NCI-H82 treated with DMSO at 0.1 percent for 48 hours (cell line): ENCODE results near the gene SLC6A8.
"Not testable (repeated sequence)": the region's sequence is repeated elsewhere in the genome, so short reads cannot be mapped to it uniquely, and the experiment has no call there.

Source experiments
- DNase-seq: peaks from one replicate; lab custom pipeline; 2025; ENCODE audit not compliant: unreplicated experiment; lab: John Stamatoyannopoulos, UW

The SLC6A8 gene

GRCh38 chrX:153705403-153706060, 17.8 kb downstream of the SLC6A8 start:
- DNase-seq = not testable (repeated sequence)

DNA sequence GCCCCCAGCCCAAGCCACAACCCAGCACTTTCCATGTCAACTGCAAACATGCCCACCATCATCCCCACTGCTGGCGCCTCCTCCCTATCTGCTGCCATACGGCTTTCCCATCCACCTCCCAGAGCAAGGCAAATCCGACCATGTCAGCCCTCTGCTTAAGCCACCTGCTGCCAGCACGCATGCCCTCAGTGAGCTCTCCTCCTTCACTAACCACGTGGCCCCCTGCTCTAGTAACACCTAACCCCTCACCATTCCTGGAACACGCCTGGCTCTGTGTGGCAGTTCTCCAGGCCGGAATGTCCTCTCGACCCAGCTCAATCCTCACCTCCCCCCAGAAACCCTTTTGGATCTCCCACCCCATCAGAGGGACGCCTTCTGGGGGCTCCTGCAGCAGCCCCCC, 19.1 kb downstream of the SLC6A8 start:
- no peak for DNase-seq

DNA sequence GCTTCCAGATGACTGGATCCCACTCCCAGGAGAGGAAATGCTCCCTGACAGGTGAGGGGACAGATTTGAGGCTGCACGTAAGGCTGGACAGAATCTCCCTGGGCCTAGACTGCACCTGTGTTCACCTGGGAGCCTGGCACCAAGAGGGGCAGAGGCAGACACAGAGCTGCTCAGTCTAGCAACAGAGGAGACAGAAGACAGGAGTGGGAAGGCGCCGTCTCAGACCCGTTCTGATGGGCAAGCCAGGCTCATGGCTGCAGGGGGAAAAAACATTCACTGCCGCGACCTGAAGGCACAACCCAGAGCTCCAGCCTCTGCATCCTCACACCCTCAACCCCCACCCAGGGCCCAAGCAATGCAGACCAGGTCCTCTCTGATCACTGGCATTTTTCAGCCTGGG, 19.7 kb downstream of the SLC6A8 start:
- DNase-seq = no peak

GRCh38 chrX:153708415-153708814, 20.7 kb downstream of the SLC6A8 start:
- DNase-seq = peak; percentile 24

- no peak for DNase-seq
These were observed 22.3 kb downstream of the SLC6A8 start for GRCh38 chrX:153709726-153710674.

DNA sequence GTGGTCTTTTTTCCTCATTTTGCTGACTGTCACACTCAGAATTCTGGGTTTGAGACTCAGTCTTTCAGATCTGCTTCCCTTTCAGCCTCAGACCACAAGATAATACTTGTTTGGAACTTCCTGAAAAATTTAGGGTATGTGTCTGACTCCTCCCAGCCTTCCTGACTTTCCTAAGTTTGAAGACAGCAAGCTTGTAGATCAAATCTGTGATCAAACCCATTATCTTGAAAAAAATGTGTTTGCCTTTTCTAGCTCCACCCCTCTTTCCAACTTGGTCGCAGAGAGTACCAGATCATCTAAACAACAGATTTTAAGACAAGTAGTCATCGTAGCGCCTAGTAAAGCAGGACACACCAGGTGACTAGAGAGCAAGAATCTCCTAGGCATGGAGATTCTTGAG, 26.5 kb downstream of the SLC6A8 start:
- DNase-seq = no peak

DNA sequence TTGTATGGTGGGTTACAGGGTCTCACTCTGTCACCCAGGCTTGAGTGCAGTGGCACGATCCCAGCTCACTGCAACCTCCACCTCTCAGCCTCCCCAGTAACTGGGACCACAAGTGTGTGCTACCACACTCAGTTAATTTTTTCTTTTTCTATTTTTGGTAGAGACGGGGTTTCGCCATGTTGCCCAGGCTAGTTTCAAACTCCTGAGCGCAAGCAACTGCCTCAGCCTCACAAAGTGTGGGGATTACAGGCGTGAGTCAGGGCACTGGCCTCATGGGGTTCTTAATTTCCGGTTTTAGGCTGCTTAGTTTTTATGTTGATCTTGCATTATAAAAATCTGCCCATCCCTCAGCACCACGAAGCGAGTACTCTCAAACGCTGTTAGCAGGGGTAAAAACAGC, 29.7 kb downstream of the SLC6A8 start:
- DNase-seq = no peak

DNA sequence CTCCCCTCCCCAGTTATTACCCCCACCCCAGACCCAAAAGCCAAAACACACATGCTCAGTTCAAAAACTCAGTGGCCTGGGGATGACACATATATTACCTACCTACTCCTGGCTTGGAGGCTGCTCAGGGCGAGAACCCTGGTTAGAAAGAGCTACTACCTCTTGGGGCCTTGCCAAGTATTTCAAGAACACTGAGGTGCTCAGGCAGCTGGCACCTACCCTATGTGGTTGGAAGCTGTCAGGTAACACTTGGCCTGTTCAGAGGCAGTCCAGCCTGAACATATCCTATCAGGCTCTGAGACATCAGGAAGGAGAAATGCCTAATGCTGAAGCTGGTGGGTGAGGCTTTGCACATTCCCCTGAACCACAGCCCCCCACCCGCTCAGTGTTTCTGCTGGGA, 31.5 kb downstream of the SLC6A8 start:
- DNase-seq = no peak

GRCh38 chrX:153719701-153720100, 32.0 kb downstream of the SLC6A8 start:
- no peak for DNase-seq

GRCh38 chrX:153722704-153723350, 35.1 kb downstream of the SLC6A8 start:
- DNase-seq = no peak

DNA sequence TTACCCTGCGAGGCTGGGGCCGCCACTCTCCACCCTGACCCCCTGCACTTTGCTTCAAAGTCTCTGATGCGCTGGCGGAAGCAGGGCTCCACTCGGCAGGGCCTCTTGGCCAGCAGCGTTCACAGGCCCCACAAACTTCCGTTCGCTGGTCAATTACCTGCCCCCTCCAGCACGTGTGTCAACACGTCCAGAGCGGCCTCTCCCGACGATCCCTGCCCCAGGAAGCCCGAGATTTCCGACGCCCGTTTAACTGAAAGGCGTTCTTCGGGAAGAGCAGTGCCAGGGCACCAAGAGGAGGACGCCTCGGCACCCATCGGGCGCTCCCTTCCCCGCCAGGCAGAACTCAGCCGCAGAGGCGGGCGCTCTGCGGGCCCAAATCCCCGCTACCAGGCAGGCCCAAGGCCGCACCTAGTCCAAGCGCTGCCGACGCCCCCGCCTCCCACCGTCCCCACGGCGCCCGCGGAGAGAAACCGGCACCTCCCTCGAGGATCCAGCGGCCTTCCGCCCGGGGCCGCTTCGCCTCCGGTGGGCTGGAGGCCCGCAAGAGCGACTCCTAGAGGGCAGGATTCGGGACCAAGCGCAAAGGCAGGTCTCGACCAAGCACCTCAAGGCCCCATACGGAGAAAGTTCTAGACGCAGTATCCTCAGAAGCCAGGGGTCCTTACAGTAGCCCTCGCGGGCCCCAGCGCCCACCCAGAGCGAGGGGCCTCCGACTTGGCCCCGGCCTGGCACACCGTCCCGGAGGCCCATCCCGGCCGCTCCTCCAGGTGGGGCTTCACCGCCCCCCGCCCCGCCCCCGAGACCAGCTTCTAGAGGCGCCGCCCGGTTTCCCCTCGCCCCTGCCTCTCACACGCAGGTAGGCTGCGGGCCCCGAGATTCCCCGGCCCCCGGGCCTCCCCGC, 35.9 kb downstream of the SLC6A8 start:
- no peak for DNase-seq

- peak; percentile 73 for DNase-seq
These were observed 36.7 kb downstream of the SLC6A8 start, which contains the start of the genes ABCD1 and BCAP31 for GRCh38 chrX:153724252-153725038. ABCD1 (plus strand) TSS chrX:153724856; CDS start chrX:153725267, 411 bp downstream. BCAP31 (minus strand) TSS chrX:153724387; CDS start chrX:153723244, 1,143 bp downstream.

DNA sequence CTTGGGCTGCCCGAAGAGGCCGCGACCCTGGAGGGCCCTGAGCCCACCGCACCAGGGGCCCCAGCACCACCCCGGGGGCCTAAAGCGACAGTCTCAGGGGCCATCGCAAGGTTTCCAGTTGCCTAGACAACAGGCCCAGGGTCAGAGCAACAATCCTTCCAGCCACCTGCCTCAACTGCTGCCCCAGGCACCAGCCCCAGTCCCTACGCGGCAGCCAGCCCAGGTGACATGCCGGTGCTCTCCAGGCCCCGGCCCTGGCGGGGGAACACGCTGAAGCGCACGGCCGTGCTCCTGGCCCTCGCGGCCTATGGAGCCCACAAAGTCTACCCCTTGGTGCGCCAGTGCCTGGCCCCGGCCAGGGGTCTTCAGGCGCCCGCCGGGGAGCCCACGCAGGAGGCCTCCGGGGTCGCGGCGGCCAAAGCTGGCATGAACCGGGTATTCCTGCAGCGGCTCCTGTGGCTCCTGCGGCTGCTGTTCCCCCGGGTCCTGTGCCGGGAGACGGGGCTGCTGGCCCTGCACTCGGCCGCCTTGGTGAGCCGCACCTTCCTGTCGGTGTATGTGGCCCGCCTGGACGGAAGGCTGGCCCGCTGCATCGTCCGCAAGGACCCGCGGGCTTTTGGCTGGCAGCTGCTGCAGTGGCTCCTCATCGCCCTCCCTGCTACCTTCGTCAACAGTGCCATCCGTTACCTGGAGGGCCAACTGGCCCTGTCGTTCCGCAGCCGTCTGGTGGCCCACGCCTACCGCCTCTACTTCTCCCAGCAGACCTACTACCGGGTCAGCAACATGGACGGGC, 37.5 kb downstream of the SLC6A8 start:
- no peak for DNase-seq

DNA sequence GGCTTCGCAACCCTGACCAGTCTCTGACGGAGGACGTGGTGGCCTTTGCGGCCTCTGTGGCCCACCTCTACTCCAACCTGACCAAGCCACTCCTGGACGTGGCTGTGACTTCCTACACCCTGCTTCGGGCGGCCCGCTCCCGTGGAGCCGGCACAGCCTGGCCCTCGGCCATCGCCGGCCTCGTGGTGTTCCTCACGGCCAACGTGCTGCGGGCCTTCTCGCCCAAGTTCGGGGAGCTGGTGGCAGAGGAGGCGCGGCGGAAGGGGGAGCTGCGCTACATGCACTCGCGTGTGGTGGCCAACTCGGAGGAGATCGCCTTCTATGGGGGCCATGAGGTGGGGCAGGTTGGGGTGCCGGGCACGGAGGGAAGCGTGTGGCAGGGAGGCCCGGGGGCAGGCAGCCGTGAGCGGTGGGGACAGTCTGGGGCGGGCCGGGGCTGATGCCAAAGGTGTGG, 38.1 kb downstream of the SLC6A8 start:
- DNase-seq = no peak

DNA sequence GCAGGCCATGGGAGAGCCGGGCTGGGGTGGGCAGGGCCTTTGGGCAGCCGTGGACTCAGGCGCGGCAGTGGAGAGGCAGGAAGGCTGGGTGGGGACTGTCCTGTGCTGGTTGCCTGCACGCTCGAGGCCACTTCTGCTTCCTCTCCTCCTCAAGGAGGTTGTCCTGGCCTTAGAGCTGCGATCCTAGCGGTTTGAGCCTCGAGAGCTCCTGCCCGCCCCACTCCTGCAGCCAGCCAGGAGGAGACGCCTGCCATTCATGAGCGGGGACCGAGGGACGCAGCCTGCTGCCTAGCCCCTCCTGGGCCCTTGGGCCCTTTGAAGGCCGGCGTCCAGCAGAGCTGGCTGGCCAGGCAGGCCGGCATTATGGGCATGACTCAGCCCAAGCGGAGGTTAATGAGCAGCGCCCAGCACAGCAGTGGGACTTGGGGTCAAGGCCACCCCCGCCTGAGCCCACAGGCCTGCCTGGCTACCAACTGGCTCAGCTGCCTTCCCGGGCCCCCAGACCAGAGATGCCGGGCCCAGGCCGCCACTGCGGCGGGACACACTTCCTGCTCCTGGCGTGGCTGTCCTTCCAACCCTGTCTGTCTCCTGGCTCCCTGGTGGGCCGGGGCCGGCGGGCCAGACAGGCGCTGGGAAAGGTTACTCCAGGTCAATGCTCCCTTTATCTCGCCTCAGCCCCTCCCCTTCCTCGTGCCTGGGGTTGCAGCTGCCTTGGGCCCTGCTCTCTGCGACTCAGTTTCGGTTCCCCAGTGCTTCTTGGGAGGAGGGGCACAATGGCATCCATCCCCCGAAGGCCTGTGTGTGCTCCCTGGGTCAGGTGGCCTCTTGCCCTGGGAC, 38.8 kb downstream of the SLC6A8 start:
- peak; percentile 15 for DNase-seq

DNA sequence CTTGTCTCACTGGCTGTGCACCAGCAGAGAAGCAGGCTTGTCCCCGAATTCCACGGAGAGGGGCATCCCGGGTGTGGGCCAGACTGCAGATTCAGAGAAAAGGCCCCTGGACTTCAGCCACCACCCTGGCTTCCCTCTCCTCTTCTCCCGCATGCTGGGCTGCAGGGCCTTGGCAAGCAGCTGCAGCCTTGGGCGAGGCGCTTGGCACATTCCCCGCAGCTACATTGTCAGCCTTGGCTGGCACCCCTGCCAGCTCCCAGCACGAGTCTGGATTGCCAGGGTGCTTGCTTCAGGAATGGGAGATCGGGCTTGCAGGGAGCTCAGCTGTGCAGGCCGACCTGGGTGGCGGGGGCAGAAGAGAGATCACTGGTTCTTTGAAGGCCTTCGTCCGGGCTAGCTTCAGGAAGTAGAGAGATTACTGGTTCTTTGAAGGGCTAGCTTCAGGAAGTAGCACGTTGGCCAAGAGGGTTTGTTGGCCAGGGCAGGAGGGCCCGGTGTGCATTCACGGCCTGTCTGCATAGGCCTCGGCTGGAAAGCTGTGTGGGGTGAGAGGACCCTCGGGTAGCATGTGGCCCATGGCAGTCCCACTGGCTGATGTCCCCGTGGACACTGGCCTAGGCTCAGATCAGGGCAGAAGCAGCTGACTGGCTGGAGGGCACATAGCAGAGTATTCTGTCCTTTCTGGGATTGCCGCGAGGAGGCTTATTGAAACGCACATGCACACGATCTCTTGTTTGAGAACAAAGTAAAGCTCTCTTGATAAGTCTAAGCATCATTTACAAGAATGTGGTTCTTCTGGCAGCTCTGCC, 39.6 kb downstream of the SLC6A8 start:
- DNase-seq = no peak

DNA sequence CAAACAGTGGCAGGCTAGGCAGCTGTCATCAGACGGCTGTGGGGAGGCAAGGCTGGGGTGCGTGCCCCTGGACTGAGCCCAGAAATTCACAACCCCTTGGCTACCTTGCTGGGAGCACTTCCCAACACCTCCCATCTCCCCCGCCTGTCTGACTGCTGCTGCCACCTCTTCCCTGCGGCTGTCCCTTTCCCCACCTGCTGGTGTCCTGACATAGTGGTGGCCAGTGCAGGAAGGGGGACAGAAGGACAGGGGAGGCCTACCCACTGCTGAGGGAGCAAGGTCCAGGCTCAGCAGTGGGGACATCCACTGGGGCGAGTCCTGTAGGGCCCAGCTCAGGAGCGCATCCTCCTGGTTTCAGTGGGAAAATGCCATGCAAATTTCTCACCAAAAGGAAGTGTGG, 40.4 kb downstream of the SLC6A8 start:
- DNase-seq = no peak
